GM18870 (cell line): ENCODE data around the gene SRD5A1.

ENCODE experiments used
- ATAC-seq: cut with Tn5 transposase; IDR thresholded peaks from one replicate; pipeline ENCODE4 v1.9.1; 2021; ENCODE audit warnings: moderate library complexity; ENCODE audit not compliant: unreplicated experiment

Gene SRD5A1

GRCh38 chr5:6603643-6604042 lies 29.6 kb upstream of the SRD5A1 start:
- ATAC-seq, result no peak

GRCh38 chr5:6604341-6604740 lies 28.9 kb upstream of the SRD5A1 start:
- no peak for ATAC-seq

- no peak for ATAC-seq
Observed at GRCh38 chr5:6604946-6605345, 28.3 kb upstream of the SRD5A1 start.

- no peak for ATAC-seq
Observed at GRCh38 chr5:6606884-6607558, 26.2 kb upstream of the SRD5A1 start.

- no peak for ATAC-seq
Observed at GRCh38 chr5:6607559-6607936, 25.7 kb upstream of the SRD5A1 start.

- no peak for ATAC-seq
Observed at GRCh38 chr5:6608016-6608415, 25.2 kb upstream of the SRD5A1 start.

- no peak for ATAC-seq
Observed at GRCh38 chr5:6611334-6612256, 21.6 kb upstream of the SRD5A1 start.

GRCh38 chr5:6615034-6615815 lies 18.0 kb upstream of the SRD5A1 start:
- no peak for ATAC-seq

GRCh38 chr5:6616632-6617031 lies 16.6 kb upstream of the SRD5A1 start:
- ATAC-seq, result no peak

GRCh38 chr5:6623228-6623627 lies 10.0 kb upstream of the SRD5A1 start:
- no peak for ATAC-seq

- ATAC-seq, result no peak
Observed at GRCh38 chr5:6623941-6624340, 9.3 kb upstream of the SRD5A1 start.

GRCh38 chr5:6626508-6626907 lies 6.7 kb upstream of the SRD5A1 start:
- no peak for ATAC-seq

GRCh38 chr5:6631441-6631840 lies 1.8 kb upstream of the SRD5A1 start:
- no peak for ATAC-seq

GRCh38 chr5:6632324-6632887 lies 834 bp upstream of the SRD5A1 start:
- peak; percentile 20 for ATAC-seq

GRCh38 chr5:6633469-6634245 lies 417 bp downstream of the SRD5A1 start:
- peak; percentile 46 for ATAC-seq

- ATAC-seq, result no peak
Observed at GRCh38 chr5:6634306-6634705, 1.1 kb downstream of the SRD5A1 start.

- no peak for ATAC-seq
Observed at GRCh38 chr5:6634788-6635430, 1.7 kb downstream of the SRD5A1 start.

GRCh38 chr5:6636293-6636692 lies 3.1 kb downstream of the SRD5A1 start:
- ATAC-seq, result no peak

- ATAC-seq, result no peak
Observed at GRCh38 chr5:6637022-6637421, 3.8 kb downstream of the SRD5A1 start.

- ATAC-seq, result no peak
Observed at GRCh38 chr5:6637590-6637989, 4.3 kb downstream of the SRD5A1 start.
